ENCODE data around the gene VGF. TPM values are rescaled to one million over a fixed set of nuclear protein-coding genes. Genes with fewer than 3 reads are reported as not detected.
A peak's percentile ranks its signal among the peaks of the same experiment; 100 is the strongest.
"Not testable (repeated sequence)": the region's sequence is repeated elsewhere in the genome, so short reads cannot be mapped to it uniquely, and the experiment has no call there.

The VGF gene
- polyA plus RNA-seq, 1 donor, result 0.51 TPM

DNA sequence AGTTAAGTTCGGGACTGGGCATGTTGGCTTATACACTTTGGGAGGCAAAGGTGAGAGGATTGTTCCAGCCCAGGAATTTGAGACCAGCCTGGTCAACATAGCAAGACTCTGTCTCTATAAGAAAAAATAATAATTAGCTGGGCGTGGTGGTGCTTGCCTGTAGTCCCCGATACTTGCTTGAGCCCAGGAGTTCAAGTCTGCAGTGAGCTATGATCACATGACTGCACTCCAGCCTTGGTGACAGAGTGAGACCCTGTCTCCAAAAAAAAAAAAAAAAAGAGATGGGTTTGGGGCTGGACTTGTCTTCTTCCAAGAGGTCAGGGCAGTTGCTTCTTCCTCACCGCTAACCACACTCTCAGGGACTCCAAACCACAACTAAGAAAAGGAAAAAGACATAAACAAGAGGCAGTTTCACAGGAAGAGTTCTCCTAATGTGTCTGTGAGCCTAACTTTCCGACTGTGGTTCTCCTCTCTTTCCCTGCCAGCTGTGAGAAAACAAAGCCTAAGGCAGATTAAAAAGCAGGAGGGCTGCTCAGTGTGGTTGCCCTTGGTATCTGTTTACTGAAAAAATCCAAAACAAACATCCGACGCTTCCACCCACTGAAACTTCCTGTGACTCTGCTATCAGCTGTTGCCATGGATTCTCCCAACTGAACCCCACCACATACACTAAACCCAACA lies 40.9 kb downstream of the VGF start:
- Histone ChIP-seq H3K27me3 (ENCODE audit: control insufficient read depth, insufficient read depth, low read length) (peaks cover 36% of the 10 kb centered on the region), H3K4me3 (ENCODE audit: low read length) (no peak overlapping the region), H3K27ac (ENCODE audit: low read length) (no peak overlapping the region), H3K36me3 (ENCODE audit: control insufficient read depth, insufficient read depth, low read length) (no peaks in the 10 kb centered on the region), H3K9me3 (ENCODE audit: control insufficient read depth, low read depth, low read length) (peaks cover 3% of the 10 kb centered on the region), H3K4me1 (ENCODE audit: control insufficient read depth, insufficient read depth, low read length) (peaks cover 29% of the 10 kb centered on the region)
- peak in 1 of 2 donors; percentile 46 for DNase-seq
- no CpG with 5 or more reads among the region's 7 CpGs for WGBS (ENCODE audit: insufficient coverage, low lambda C conversion rate)

DNA sequence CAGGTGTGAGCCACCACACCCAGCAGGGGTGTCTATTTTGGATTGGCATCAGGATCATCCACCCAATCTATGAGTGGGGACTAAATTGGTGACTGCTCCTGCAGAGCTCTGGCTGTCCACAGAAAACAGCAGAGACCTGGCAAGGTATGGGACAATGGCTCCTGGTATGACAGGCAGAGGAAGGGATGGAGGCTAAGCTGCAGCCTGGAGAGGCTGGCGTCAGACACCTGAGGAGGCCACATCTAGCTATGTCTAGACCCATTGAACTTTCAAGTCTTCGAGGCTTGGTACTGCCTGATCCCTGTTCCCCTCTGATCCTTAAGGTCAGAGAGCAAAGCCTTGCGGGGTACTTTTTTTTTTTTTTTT lies 41.7 kb downstream of the VGF start:
- Histone ChIP-seq H3K27ac (ENCODE audit: low read length) (no peak overlapping the region), H3K4me3 (ENCODE audit: low read length) (no peak overlapping the region), H3K27me3 (ENCODE audit: control insufficient read depth, insufficient read depth, low read length) (peaks cover 36% of the 10 kb centered on the region), H3K4me1 (ENCODE audit: control insufficient read depth, insufficient read depth, low read length) (peaks cover 29% of the 10 kb centered on the region), H3K36me3 (ENCODE audit: control insufficient read depth, insufficient read depth, low read length) (no peaks in the 10 kb centered on the region), H3K9me3 (ENCODE audit: control insufficient read depth, low read depth, low read length) (peaks cover 3% of the 10 kb centered on the region)
- no CpG with 5 or more reads among the region's 3 CpGs for WGBS (ENCODE audit: insufficient coverage, low lambda C conversion rate)
- DNase-seq, result no peak

DNA sequence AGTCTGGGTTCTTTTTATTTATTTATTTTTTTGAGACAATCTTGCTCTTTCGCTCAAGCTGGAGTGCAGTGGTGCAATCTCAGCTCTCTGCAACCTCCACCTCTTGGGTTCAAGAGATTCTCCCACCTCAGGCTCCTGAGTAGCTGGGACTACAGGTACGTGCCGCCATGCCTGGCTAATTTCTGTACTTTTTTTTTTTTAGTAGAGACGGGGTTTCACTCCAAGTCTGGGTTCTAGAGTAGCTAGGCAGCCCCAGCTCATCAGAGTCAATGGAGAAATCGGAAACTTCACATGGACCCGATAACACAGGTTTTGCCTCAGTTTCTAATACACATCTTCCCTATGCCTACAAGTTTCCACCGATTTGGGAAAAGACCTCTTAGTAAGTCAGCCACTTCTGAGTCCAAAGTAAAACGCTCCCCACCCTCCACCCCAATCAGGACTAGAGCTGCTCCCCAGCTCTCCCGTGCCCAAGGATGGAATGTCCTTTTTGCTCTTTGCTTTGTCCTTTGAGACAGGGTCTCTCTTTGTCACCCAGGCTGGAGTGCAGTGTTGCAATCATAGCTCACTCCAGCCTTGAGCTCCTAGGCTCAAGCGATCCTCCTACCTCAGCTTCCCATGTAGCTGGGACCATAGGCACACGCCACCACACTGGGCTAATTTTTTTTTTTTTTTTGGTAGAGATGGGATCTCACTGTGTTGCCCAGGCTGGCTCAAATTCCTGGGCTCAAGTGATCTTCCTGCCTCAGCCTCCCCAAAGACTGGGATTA lies 42.3 kb downstream of the VGF start:
- H3K4me1 ChIP-seq (ENCODE audit: control insufficient read depth, insufficient read depth, low read length), result peaks cover 29% of the 10 kb centered on the region
- peaks cover 34% of the 10 kb centered on the region for H3K27me3 ChIP-seq (ENCODE audit: control insufficient read depth, insufficient read depth, low read length)
- no peak for DNase-seq
- no peak overlapping the region for H3K4me3 ChIP-seq (ENCODE audit: low read length)
- H3K9me3 ChIP-seq (ENCODE audit: control insufficient read depth, low read depth, low read length), result no peaks in the 10 kb centered on the region
- H3K27ac ChIP-seq (ENCODE audit: low read length), result peak overlapping the region; percentile 83
- no peaks in the 10 kb centered on the region for H3K36me3 ChIP-seq (ENCODE audit: control insufficient read depth, insufficient read depth, low read length)
- 72% methylated on average over 2 of the region's 11 CpGs for WGBS (ENCODE audit: insufficient coverage, low lambda C conversion rate)

DNA sequence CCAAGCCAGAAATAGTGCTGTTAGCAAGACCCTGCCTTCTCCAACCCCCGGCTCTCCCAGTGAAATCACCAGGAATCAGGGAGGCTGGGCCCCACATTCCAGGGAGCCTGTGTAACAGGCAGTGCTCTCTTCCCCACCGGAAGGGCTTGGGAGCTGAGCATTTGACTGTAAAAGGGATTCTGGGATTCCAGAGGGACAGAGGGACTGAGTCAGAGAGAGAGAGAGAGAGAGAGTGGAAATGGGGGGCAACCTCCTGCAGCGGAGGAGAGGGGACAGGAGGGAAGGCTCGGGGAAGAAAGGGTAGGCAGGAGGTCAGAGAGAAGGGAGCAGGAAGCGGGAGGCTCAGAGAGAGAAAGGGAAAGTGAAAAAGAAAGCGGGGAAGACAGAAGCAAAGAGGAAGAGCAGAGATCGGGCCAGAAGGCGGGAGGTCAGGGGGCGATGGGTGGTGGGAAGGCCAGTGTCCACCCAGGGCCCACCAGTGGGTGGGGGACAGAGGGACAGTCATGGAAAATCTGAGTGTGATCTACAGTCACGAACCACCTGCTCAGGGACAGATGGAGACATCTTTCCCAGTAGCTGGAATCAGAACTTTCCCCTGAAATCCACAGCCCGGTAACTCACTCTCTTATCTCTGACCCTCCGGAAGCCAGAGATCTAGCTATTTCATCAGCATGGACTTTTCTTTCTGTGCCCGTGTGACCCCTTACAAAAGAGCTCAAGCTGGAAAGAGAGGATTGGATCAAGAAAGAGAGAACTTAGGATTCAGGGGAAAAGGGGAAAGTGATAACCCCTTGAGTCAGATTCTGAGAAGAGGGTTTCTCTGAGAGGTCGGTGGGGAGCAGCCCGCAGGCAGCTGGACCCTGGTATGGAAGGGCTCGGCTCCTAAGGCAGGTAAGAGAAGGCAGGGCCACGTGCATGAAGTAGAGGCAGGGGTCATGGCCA lies 43.1 kb downstream of the VGF start:
- peak overlapping the region; percentile 30 for H3K4me3 ChIP-seq (ENCODE audit: low read length)
- no peaks in the 10 kb centered on the region for H3K9me3 ChIP-seq (ENCODE audit: control insufficient read depth, low read depth, low read length)
- H3K27me3 ChIP-seq (ENCODE audit: control insufficient read depth, insufficient read depth, low read length), result peaks cover 33% of the 10 kb centered on the region
- peaks cover 28% of the 10 kb centered on the region for H3K4me1 ChIP-seq (ENCODE audit: control insufficient read depth, insufficient read depth, low read length)
- H3K27ac ChIP-seq (ENCODE audit: low read length), result peak overlapping the region; percentile 83
- 3% methylated on average over 5 of the region's 17 CpGs for WGBS (ENCODE audit: insufficient coverage, low lambda C conversion rate)
- peak; percentile 81 to 86 for DNase-seq
- H3K36me3 ChIP-seq (ENCODE audit: control insufficient read depth, insufficient read depth, low read length), result no peaks in the 10 kb centered on the region

DNA sequence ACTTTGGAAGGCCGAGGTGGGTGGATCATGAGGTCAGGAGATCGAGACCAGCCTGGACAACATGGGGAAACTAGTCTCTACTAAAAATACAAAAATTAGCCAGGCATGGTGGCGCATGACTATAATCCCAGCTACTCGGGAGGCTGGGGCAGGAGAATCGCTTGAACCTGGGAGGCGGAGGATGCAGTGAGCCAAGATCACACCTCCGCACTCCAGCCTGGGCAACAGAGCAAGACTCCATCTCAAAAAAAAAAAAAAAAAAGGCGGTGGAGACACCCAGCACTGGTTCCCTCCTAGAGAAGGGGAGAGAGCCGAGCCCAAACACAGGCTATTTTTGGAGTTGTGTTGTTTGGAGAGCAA lies 43.8 kb downstream of the VGF start:
- peak overlapping the region; percentile 83 for H3K27ac ChIP-seq (ENCODE audit: low read length)
- H3K9me3 ChIP-seq (ENCODE audit: control insufficient read depth, low read depth, low read length); H3K36me3 ChIP-seq (ENCODE audit: control insufficient read depth, insufficient read depth, low read length); H3K4me3 ChIP-seq (ENCODE audit: low read length); DNase-seq: not testable (repeated sequence)
- H3K27me3 ChIP-seq (ENCODE audit: control insufficient read depth, insufficient read depth, low read length), result peaks cover 30% of the 10 kb centered on the region
- no CpG with 5 or more reads among the region's 9 CpGs for WGBS (ENCODE audit: insufficient coverage, low lambda C conversion rate)
- H3K4me1 ChIP-seq (ENCODE audit: control insufficient read depth, insufficient read depth, low read length), result peaks cover 22% of the 10 kb centered on the region

DNA sequence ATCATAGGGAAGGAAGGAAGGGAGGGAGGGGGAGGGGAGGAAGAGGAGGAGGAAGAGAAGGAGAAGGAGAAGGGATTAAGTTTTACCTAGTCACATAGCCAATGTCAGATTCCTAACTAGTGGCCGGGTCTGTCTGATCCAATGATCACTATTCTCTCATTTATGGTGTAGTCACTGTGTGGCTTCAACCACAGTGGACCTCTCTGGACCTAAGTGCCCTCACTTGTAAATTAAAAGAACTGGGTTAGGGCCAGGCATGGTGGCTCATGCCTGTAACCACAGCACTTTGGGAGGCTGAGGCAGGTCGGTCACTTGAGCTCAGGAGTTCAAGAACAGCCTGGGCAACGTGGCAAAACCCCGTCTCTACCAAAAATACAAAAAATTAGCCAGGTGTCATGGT lies 45.1 kb downstream of the VGF start:
- H3K4me1 ChIP-seq (ENCODE audit: control insufficient read depth, insufficient read depth, low read length), result peaks cover 15% of the 10 kb centered on the region
- DNase-seq, result no peak
- H3K27ac ChIP-seq (ENCODE audit: low read length), result no peak overlapping the region
- peaks cover 18% of the 10 kb centered on the region for H3K27me3 ChIP-seq (ENCODE audit: control insufficient read depth, insufficient read depth, low read length)
- H3K4me3 ChIP-seq (ENCODE audit: low read length), result no peak overlapping the region
- no peaks in the 10 kb centered on the region for H3K9me3 ChIP-seq (ENCODE audit: control insufficient read depth, low read depth, low read length)
- H3K36me3 ChIP-seq (ENCODE audit: control insufficient read depth, insufficient read depth, low read length), result no peaks in the 10 kb centered on the region
- no CpG with 5 or more reads among the region's 4 CpGs for WGBS (ENCODE audit: insufficient coverage, low lambda C conversion rate)

DNA sequence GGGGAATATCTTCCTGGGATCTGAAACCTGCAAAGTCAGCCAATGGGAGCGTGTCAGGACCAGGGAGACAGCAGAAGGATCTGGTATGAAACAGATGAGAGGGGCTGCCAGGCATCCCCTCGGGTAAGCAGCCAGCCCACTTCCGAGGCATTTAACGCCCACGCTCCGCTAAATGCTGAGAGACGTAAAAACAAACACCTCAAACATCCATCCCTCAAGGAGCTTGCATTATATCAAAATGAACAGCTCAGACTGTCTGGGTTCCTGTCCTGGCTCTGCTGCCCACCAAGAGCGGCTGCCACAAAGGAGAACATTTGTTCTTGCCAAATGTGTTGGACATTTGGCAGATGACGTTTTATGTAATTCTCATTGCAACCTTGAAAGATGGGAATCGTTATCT lies 45.5 kb downstream of the VGF start:
- Histone ChIP-seq H3K4me1 (ENCODE audit: control insufficient read depth, insufficient read depth, low read length) (peaks cover 15% of the 10 kb centered on the region), H3K36me3 (ENCODE audit: control insufficient read depth, insufficient read depth, low read length) (no peaks in the 10 kb centered on the region), H3K27ac (ENCODE audit: low read length) (no peak overlapping the region), H3K9me3 (ENCODE audit: control insufficient read depth, low read depth, low read length) (no peaks in the 10 kb centered on the region), H3K27me3 (ENCODE audit: control insufficient read depth, insufficient read depth, low read length) (peaks cover 16% of the 10 kb centered on the region), H3K4me3 (ENCODE audit: low read length) (no peak overlapping the region)
- 64% methylated on average over 2 of the region's 10 CpGs for WGBS (ENCODE audit: insufficient coverage, low lambda C conversion rate)
- DNase-seq, result no peak

DNA sequence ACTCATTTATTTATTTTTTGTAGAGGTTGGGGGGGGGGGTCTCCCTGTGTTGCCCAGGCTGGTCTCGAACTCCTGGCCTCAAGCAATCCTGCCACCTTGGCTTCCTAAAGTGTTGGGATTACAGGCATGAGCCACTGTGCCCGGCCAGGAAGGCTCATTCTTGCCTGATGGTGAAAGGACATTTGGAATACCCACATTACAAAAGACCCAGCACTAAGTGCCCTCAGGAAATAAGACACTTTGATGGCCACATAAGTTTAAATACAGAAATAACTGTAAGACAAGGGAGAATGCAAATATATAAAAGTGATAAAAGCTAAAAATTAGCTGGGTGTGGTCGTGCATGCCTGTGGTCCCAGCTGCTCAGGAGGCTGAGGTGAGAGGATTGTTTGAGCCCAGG lies 46.5 kb downstream of the VGF start:
- no peak overlapping the region for H3K27ac ChIP-seq (ENCODE audit: low read length)
- WGBS (ENCODE audit: insufficient coverage, low lambda C conversion rate), result no CpG with 5 or more reads among the region's 3 CpGs
- no peaks in the 10 kb centered on the region for H3K9me3 ChIP-seq (ENCODE audit: control insufficient read depth, low read depth, low read length)
- peaks cover 15% of the 10 kb centered on the region for H3K27me3 ChIP-seq (ENCODE audit: control insufficient read depth, insufficient read depth, low read length)
- H3K36me3 ChIP-seq (ENCODE audit: control insufficient read depth, insufficient read depth, low read length), result no peaks in the 10 kb centered on the region
- DNase-seq, result no peak
- H3K4me3 ChIP-seq (ENCODE audit: low read length), result no peak overlapping the region
- peaks cover 15% of the 10 kb centered on the region for H3K4me1 ChIP-seq (ENCODE audit: control insufficient read depth, insufficient read depth, low read length)

DNA sequence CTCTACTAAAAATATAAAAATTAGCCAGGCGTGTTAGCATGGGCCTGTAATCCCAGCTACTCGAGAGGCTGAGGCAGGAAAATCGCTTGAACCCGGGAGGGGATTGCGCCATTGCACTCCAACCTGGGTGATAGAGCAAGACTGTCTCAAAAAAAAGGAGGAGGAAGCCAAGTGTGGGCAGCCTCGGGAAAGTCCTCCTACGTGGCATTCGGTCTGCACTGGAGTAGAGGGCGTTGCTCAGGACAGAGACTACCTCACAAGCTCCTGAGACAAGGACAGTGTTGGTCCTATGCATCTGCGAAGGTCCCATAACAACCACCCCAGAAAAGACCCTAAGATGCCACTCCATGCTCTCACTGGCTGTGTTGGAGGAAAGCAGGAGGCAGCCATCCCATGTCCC lies 48.5 kb downstream of the VGF start:
- Histone ChIP-seq H3K27me3 (ENCODE audit: control insufficient read depth, insufficient read depth, low read length) (peaks cover 8% of the 10 kb centered on the region), H3K9me3 (ENCODE audit: control insufficient read depth, low read depth, low read length) (no peaks in the 10 kb centered on the region), H3K36me3 (ENCODE audit: control insufficient read depth, insufficient read depth, low read length) (no peaks in the 10 kb centered on the region), H3K4me3 (ENCODE audit: low read length) (no peak overlapping the region), H3K27ac (ENCODE audit: low read length) (no peak overlapping the region), H3K4me1 (ENCODE audit: control insufficient read depth, insufficient read depth, low read length) (peaks cover 5% of the 10 kb centered on the region)
- DNase-seq, result no peak
- WGBS (ENCODE audit: insufficient coverage, low lambda C conversion rate), result no CpG with 5 or more reads among the region's 10 CpGs

DNA sequence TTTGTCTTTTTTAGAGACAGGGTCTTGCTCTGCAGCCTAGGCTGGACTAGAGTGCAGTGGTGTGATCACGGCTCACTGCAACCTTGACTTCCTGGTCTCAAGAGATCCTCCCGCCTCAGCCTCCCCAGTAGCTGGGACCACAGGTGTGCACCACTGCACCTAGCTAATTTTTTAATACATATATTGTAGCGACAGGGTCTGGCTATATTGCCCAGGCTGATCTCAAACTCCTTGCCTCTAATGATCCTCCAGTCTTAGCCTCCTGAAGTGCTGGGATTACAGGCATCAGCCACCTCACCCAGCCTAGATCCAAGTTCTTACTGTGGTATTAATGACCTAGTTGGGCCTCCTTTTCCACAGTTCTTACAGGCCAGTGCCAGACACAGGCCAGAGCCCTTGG lies 50.2 kb downstream of the VGF start:
- no peaks in the 10 kb centered on the region for H3K4me1 ChIP-seq (ENCODE audit: control insufficient read depth, insufficient read depth, low read length)
- no peak for DNase-seq
- no peak overlapping the region for H3K4me3 ChIP-seq (ENCODE audit: low read length)
- peaks cover 2% of the 10 kb centered on the region for H3K27me3 ChIP-seq (ENCODE audit: control insufficient read depth, insufficient read depth, low read length)
- H3K27ac ChIP-seq (ENCODE audit: low read length), result no peak overlapping the region
- H3K9me3 ChIP-seq (ENCODE audit: control insufficient read depth, low read depth, low read length), result no peaks in the 10 kb centered on the region
- WGBS (ENCODE audit: insufficient coverage, low lambda C conversion rate), result 100% methylated on average over 1 of the region's 3 CpGs
- H3K36me3 ChIP-seq (ENCODE audit: control insufficient read depth, insufficient read depth, low read length), result no peaks in the 10 kb centered on the region

Data from large intestine (tissue), 3 donors.